Measurements from ENCODE around the gene LORICRIN.
A peak's percentile ranks its signal among the peaks of the same experiment; 100 is the strongest.

The LORICRIN gene

DNA sequence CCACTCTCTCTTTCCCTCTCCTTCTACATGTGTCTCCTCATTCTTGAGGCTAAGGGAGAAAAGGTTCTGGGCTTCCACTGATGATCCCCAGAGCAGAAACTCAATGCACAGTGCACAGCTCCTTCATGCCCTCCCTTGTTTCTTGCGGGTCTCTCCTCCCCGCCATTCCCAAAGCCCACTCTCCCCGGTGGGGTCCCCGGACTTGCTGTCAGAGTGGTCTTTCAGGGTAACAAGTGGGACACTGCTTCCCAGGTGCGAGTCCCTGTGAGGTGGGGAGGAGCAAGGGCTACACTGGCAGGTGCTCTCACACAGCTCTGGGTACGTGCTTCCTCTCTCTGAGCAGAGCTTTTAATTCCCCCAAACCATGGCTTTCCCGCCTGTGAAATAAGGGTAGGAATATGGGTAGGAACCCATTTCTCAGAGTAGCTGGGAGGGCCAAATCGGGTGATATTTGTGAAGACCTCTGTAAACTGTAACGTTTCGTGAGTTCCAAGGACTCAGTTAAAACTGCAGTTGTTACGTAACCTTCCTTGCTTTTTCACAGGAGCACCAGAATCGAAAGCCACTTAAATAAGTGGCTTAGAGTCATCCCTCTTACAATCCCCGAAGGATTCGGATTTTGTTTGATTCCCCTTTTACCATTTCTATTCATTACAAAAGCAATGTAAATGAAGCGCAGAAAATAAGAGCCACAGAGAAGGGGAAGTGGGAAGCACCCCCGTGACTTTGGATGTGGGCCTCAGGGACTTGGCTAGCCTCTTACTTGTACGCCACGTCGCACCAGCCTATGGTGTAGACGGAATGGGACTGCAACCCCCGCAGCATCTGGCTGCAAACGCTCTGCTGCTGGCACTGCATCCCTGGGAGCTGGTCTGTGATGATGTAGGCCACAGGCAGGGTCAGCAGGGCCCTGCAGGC lies 47.1 kb downstream of the LORICRIN start:
- DNase-seq = peak; percentile 64 to 65

- DNase-seq = no peak
Observed at GRCh38 chr1:153307221-153307600, 47.7 kb downstream of the LORICRIN start.

DNA sequence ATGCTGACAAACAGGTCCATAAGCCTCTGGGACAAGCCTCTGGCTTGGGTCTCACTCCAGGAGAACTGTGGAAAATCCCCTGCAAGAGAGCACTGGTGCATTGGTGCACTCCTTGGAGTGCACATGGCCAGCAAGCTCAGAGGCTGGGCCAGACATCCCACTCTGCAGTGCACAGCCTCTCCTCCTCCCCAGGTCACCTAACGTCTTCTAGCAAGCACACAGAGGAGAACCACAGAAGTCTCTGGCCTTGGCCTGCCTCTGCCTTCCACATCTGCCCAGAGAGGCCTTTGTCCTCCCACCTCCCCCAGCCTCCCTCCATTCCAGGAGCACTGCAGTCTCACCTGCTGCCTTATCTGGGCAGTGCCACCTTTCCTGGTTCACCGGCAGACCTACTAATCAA lies 49.1 kb downstream of the LORICRIN start:
- DNase-seq = no peak

DNA sequence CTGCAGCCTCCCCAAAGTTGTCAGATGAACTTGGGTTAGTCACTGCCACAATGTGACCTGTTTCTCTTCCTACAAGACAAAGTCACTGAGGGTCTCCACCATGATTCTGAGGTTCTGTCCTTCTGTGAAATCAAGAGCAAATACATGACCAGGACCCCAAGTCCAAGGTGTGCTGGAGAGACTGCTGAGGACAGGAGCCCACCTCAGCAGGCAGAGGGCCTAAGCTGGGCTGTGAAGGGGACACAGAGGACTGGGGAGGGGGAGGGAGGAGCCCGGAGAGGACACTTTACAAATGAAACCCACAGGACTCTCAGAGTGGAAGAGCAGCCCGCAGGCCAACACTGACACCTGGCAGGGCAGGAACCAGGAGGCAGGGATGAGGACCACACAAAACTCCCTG lies 50.0 kb downstream of the LORICRIN start:
- no peak for DNase-seq

DNA sequence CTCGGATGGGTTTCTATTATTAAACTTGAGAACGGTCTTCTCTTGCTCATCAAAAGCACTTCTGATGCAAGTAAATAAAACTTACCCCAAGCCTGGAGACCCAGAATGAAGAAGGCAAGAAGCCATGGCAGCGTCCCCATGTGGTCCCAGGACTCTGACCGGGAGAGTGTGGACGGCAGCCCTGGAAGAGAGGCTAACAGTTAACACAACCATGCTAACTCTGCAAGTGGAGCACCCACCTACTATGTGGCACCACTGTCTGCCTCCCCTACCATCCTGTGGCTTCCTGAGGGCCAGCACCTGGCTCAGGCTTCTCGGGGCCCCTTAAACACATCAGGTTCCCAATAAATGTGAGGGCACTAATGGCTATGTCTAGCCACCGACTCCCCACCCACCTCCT lies 51.0 kb downstream of the LORICRIN start:
- no peak for DNase-seq

Measured in inflammatory macrophage (primary cell).